ENCODE results near the gene SPNS3.

The SPNS3 gene

DNA sequence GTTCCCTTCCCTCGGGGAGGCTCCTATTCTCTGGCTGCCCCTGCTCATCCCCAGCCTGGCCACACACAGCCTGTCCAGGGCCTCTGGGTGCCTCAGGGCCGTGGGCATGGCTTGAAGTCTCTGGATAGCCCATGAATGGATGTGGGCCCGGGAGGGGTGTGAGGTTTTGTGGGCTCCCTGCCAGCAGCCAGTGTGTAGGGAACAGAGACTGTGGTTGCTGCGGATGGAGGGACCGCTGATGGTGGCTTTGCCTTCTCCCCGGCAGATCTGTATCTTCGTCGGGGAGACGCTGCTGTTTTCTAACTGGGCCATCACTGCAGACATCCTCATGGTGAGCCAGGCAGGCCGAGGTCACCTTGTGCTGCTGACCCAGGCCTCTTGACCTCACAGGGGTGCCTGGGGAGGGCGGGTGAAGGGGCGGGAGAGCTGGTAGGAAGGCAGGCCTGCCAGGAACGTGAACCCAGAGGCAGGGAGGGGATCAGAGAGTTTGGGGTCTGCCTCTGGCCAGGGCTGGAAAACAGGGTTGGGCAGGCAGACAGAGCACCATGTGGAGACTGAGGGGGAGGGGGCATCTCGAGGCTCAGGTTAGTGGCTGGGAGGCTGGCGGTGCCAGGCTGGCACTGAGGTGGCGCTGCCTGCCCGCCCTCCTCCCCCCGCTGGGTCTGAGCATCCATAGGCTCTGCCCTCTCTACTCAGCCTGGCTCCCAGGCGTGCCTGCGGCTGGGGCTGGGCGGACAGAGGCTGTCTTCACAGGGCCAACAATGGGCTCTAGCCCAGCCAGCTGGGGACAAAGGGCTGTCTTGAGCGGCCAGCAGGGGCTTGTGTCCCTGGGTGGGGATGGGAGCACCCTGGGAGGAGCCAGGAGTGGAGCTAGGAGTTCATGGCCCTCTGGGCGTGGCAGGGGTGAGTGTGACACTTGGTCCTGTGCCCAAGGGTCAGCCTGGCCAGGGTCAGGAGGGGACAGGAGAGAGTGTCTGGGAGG lies 100.1 kb downstream of the SPNS3 start (continued):
- TF ChIP-seq ZNF747 (tag by site-specific recombination; IDR thresholded peaks at IDR 0.05): no peak
- TF ChIP-seq KLF8 (tag by site-specific recombination; IDR thresholded peaks at IDR 0.05): no peak
- TF ChIP-seq ZBTB48 (tag by site-specific recombination; IDR thresholded peaks at IDR 0.05): peak; percentile 45; the same call in 1 of the 2 replicates
- TF ChIP-seq ZNF404 (tag by site-specific recombination; IDR thresholded peaks at IDR 0.05): no peak
- TF ChIP-seq ZFP69B (tag by site-specific recombination; IDR thresholded peaks at IDR 0.05): peak; percentile 70; the same call in 1 of the 2 replicates
- TF ChIP-seq, protein P1, sequence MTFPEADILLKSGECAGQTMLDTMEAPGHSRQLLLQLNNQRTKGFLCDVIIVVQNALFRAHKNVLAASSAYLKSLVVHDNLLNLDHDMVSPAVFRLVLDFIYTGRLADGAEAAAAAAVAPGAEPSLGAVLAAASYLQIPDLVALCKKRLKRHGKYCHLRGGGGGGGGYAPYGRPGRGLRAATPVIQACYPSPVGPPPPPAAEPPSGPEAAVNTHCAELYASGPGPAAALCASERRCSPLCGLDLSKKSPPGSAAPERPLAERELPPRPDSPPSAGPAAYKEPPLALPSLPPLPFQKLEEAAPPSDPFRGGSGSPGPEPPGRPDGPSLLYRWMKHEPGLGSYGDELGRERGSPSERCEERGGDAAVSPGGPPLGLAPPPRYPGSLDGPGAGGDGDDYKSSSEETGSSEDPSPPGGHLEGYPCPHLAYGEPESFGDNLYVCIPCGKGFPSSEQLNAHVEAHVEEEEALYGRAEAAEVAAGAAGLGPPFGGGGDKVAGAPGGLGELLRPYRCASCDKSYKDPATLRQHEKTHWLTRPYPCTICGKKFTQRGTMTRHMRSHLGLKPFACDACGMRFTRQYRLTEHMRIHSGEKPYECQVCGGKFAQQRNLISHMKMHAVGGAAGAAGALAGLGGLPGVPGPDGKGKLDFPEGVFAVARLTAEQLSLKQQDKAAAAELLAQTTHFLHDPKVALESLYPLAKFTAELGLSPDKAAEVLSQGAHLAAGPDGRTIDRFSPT (tag by site-specific recombination; IDR thresholded peaks at IDR 0.05): peak; percentile 87
- TF ChIP-seq ZNF335 (tag by site-specific recombination; conservative IDR thresholded peaks at IDR 0.05): no peak
- no peak for TF ChIP-seq ZNF426 (tag by site-specific recombination; IDR thresholded peaks at IDR 0.05)
- TF ChIP-seq, protein P2, sequence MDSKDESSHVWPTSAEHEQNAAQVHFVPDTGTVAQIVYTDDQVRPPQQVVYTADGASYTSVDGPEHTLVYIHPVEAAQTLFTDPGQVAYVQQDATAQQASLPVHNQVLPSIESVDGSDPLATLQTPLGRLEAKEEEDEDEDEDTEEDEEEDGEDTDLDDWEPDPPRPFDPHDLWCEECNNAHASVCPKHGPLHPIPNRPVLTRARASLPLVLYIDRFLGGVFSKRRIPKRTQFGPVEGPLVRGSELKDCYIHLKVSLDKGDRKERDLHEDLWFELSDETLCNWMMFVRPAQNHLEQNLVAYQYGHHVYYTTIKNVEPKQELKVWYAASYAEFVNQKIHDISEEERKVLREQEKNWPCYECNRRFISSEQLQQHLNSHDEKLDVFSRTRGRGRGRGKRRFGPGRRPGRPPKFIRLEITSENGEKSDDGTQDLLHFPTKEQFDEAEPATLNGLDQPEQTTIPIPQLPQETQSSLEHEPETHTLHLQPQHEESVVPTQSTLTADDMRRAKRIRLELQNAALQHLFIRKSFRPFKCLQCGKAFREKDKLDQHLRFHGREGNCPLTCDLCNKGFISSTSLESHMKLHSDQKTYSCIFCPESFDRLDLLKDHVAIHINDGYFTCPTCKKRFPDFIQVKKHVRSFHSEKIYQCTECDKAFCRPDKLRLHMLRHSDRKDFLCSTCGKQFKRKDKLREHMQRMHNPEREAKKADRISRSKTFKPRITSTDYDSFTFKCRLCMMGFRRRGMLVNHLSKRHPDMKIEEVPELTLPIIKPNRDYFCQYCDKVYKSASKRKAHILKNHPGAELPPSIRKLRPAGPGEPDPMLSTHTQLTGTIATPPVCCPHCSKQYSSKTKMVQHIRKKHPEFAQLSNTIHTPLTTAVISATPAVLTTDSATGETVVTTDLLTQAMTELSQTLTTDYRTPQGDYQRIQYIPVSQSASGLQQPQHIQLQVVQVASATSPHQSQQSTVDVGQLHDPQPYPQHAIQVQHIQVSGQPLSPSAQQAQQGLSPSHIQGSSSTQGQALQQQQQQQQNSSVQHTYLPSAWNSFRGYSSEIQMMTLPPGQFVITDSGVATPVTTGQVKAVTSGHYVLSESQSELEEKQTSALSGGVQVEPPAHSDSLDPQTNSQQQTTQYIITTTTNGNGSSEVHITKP (tag by site-specific recombination; IDR thresholded peaks at IDR 0.05): peak; percentile 92
- no peak for TF ChIP-seq EGR2 (tag by site-specific recombination; IDR thresholded peaks at IDR 0.05; ENCODE audit: low read depth)

DNA sequence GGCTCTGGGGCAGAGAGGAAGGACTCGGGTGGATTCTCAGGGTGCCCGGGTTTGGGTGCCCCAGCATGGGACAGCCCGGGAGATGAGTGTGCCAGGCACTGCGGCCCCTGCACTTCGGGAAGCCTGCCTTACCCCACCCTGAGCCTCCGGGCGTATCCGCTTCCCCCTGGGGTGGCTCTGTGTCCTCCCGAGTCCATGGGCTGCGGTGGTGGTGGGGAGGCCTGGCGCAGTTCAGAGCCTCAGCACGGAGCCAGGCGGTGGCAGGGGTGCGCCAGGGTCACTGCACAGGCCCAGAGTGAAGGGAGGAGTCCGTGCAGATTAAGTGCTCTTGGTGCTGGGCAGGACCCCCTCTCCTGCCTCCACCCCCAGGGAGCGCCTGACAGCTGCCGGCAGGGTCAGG lies 100.8 kb downstream of the SPNS3 start:
- ChIA-PET CTCF (no interaction called here), POLR2A (interaction anchor here (1.0 to 2.6 kb wide), 3 partner anchors 9 to 113 kb away, joined by 4 to 11 read pairs (median 5); partner anchors contain the start of gene MYBBP1A)
- H3K4me1 ChIP-seq (ENCODE audit: control insufficient read depth, insufficient read depth, low read length): no peaks in the 10 kb centered on the region
- no peaks in the 10 kb centered on the region for H3K9me3 ChIP-seq (ENCODE audit: control insufficient read depth, insufficient read depth, low read depth, low read length)
- no peak overlapping the region for H3K4me3 ChIP-seq (ENCODE audit: low read depth, low read length)
- peaks cover 0 to 26% of the 10 kb centered on the region in 2 experiments; a peak in 1 of 3 replicates for H3K36me3 ChIP-seq (ENCODE audit: control insufficient read depth in 2 of 2, insufficient read depth in 1 of 2, low read length in 2 of 2)
- H3K27ac ChIP-seq (ENCODE audit: extremely low read depth, low read depth, low read length): no peak overlapping the region
- TF ChIP-seq ZNF223 (tag by site-specific recombination; IDR thresholded peaks at IDR 0.05): no peak
- TF ChIP-seq, protein P3, sequence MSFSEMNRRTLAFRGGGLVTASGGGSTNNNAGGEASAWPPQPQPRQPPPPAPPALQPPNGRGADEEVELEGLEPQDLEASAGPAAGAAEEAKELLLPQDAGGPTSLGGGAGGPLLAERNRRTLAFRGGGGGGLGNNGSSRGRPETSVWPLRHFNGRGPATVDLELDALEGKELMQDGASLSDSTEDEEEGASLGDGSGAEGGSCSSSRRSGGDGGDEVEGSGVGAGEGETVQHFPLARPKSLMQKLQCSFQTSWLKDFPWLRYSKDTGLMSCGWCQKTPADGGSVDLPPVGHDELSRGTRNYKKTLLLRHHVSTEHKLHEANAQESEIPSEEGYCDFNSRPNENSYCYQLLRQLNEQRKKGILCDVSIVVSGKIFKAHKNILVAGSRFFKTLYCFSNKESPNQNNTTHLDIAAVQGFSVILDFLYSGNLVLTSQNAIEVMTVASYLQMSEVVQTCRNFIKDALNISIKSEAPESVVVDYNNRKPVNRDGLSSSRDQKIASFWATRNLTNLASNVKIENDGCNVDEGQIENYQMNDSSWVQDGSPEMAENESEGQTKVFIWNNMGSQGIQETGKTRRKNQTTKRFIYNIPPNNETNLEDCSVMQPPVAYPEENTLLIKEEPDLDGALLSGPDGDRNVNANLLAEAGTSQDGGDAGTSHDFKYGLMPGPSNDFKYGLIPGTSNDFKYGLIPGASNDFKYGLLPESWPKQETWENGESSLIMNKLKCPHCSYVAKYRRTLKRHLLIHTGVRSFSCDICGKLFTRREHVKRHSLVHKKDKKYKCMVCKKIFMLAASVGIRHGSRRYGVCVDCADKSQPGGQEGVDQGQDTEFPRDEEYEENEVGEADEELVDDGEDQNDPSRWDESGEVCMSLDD (tag by site-specific recombination; IDR thresholded peaks at IDR 0.05): no peak
- no peak for TF ChIP-seq ZNF660 (tag by site-specific recombination; IDR thresholded peaks at IDR 0.05)
- no peak for TF ChIP-seq ZNF777 (tag by site-specific recombination; IDR thresholded peaks at IDR 0.05; ENCODE audit: borderline replicate concordance)
- TF ChIP-seq ZNF701 (tag by site-specific recombination; IDR thresholded peaks at IDR 0.05): no peak
- no peak for TF ChIP-seq TCF7L2 (IDR thresholded peaks at IDR 0.05; ENCODE audit: borderline replicate concordance, low read depth, low read length)
- TF ChIP-seq, protein P4, sequence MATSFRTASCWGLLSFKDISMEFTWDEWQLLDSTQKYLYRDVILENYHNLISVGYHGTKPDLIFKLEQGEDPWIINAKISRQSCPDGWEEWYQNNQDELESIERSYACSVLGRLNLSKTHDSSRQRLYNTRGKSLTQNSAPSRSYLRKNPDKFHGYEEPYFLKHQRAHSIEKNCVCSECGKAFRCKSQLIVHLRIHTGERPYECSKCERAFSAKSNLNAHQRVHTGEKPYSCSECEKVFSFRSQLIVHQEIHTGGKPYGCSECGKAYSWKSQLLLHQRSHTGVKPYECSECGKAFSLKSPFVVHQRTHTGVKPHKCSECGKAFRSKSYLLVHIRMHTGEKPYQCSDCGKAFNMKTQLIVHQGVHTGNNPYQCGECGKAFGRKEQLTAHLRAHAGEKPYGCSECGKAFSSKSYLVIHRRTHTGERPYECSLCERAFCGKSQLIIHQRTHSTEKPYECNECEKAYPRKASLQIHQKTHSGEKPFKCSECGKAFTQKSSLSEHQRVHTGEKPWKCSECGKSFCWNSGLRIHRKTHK (tag by site-specific recombination; IDR thresholded peaks at IDR 0.05): no peak
- 0 out of 2 replicates have a peak, but pooled peaks have one; percentile 14 for TF ChIP-seq KLF16 (tag by site-specific recombination; IDR thresholded peaks at IDR 0.05)
- no peak for TF ChIP-seq ZXDB (tag by site-specific recombination; IDR thresholded peaks at IDR 0.05)
- no peak for TF ChIP-seq ZNF324 (tag by site-specific recombination; IDR thresholded peaks at IDR 0.05)
- no peak for TF ChIP-seq ZBTB8A (tag by site-specific recombination; IDR thresholded peaks at IDR 0.05)
- no peak for TF ChIP-seq ZNF366 (tag by site-specific recombination; conservative IDR thresholded peaks at IDR 0.05)
- TF ChIP-seq ZNF155 (tag by site-specific recombination; IDR thresholded peaks at IDR 0.05): no peak
- no peak for TF ChIP-seq OVOL3 (tag by site-specific recombination; IDR thresholded peaks at IDR 0.05)
- TF ChIP-seq, protein P5, sequence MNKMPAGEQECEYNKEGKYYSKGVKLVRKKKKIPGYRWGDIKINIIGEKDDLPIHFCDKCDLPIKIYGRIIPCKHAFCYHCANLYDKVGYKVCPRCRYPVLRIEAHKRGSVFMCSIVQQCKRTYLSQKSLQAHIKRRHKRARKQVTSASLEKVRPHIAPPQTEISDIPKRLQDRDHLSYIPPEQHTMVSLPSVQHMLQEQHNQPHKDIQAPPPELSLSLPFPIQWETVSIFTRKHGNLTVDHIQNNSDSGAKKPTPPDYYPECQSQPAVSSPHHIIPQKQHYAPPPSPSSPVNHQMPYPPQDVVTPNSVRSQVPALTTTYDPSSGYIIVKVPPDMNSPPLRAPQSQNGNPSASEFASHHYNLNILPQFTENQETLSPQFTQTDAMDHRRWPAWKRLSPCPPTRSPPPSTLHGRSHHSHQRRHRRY (tag by site-specific recombination; IDR thresholded peaks at IDR 0.05): no peak

Data from HEK293 (cell line).